GM12865 (cell line): ENCODE measurements around the gene C5orf47.

ENCODE experiments used
- DNase-seq: peaks from one replicate; pipeline ENCODE4 v3.0.0; 2010; ENCODE audit warnings: low read depth
- H3K4me3 ChIP-seq: 2 replicates; pipeline ENCODE4 v1.5.1; 2011; ENCODE audit warnings: mild to moderate bottlenecking, low read depth, low read length, control low read depth
- TF ChIP-seq, protein P1 (sequence below): IDR thresholded peaks from 2 replicates; pipeline ENCODE4 v1.5.1; 2011; ENCODE audit warnings: low read length, control low read depth, low read depth, inconsistent platforms; ENCODE audit not compliant: insufficient read depth; ENCODE audit errors: missing control alignments

The C5orf47 gene

GRCh38 chr5:173963182-173963838, 25.7 kb upstream of the C5orf47 start:
- TF ChIP-seq, protein P1, sequence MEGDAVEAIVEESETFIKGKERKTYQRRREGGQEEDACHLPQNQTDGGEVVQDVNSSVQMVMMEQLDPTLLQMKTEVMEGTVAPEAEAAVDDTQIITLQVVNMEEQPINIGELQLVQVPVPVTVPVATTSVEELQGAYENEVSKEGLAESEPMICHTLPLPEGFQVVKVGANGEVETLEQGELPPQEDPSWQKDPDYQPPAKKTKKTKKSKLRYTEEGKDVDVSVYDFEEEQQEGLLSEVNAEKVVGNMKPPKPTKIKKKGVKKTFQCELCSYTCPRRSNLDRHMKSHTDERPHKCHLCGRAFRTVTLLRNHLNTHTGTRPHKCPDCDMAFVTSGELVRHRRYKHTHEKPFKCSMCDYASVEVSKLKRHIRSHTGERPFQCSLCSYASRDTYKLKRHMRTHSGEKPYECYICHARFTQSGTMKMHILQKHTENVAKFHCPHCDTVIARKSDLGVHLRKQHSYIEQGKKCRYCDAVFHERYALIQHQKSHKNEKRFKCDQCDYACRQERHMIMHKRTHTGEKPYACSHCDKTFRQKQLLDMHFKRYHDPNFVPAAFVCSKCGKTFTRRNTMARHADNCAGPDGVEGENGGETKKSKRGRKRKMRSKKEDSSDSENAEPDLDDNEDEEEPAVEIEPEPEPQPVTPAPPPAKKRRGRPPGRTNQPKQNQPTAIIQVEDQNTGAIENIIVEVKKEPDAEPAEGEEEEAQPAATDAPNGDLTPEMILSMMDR, result no peak
- DNase-seq, result no peak
- no peak overlapping the region for H3K4me3 ChIP-seq

- no peak overlapping the region for H3K4me3 ChIP-seq
- no peak for DNase-seq
These were observed 25.0 kb upstream of the C5orf47 start for GRCh38 chr5:173963867-173964441.

GRCh38 chr5:173964506-173964905, 24.5 kb upstream of the C5orf47 start:
- no peak overlapping the region for H3K4me3 ChIP-seq
- no peak for DNase-seq
- TF ChIP-seq, protein P1, result no peak

More at GRCh38 chr5:173963867-173964441, 25.0 kb upstream of the C5orf47 start:
- TF ChIP-seq, protein P1, result no peak

DNA sequence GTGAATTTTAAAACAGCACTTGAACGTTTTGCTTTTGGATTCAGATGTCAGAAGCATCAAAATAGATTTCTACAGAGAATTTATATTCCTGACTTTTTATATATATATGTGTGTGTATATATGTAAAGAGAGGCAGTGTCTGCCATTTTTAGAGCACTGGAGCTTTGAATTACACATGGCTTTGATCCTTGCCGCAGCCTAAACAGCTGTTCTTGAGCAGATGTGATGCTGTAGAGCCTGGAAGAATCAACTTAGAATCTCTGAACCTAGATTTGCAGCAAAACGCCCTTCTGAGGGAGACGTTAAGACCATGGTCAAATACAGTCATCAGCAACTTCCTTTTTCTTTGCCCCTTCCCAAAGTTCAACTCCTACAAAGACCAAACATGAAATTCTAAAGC, 21.7 kb upstream of the C5orf47 start:
- TF ChIP-seq, protein P1, result no peak
- no peak for DNase-seq
- H3K4me3 ChIP-seq, result no peak overlapping the region

GRCh38 chr5:173968154-173968797, 20.7 kb upstream of the C5orf47 start:
- TF ChIP-seq, protein P1, result no peak
- no peak overlapping the region for H3K4me3 ChIP-seq
- no peak for DNase-seq

DNA sequence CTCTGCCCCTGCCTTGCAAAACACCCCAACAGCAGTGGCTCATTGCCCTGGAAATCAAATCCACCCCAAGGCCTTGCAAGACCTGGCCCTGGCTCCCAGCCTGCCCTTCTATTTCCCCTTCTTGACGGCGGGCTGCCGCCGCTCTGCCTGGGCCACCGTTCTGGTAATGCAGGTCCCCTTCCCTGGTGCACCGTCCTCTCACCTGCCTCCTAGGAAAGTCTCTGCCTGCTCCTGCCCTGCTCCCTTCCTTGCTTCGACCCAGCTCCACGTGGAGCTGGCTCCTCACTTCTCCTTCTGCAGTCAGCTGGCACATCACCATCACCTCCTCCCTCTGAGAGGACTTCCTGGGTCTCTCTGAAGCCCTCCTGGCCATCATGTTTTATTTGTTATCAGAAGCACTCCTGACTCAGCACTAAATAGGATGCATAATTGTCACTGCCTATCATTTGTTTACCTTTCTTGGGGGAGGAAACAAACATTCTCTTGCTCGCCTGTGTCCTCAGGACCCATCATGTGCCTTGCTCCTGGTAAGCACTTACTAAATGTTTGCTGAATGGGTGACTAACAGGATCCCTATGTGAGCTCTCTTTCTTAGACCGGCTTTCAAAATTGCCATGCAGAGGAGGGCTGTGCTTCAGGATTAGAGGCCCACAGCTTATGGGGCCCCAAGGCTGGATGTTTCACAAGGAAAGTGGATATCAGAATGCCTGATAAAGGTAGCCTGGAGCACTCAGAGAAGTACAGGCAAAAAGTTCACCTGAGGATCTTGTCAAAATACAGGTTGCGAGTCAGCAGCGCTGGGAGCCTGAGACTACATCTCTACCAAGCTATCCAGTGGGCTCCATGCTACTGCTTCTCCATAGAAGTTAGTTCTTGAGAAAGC, 19.6 kb upstream of the C5orf47 start:
- H3K4me3 ChIP-seq, result no peak overlapping the region
- TF ChIP-seq, protein P1, result no peak
- no peak for DNase-seq
